Body of pancreas (tissue), 4 donors: ENCODE measurements around the gene TTC33.

Experiments used
- CTCF ChIP-seq, 7 experiments: fragments of 450-650 bp in 4 of 7; fragments of 200-600 bp in 3 of 7; sonication (generic) in 3 of 7; IDR thresholded peaks; one replicate each; pipeline ENCODE4 v1.5.1; 2016 to 2019; ENCODE audit warnings: antibody characterized with exemption in 7 of 7
- POLR2A ChIP-seq, 3 donors: fragments of 450-650 bp; IDR thresholded peaks; one replicate each; pipeline ENCODE4 v1.6.1; 2016; ENCODE audit warnings: antibody characterized with exemption in 3 of 3, mild to moderate bottlenecking in 2 of 3

- TF ChIP-seq CTCF (IDR thresholded peaks at IDR 0.05) (no peak), POLR2A (IDR thresholded peaks at IDR 0.05) (no peak)
Measured at GRCh38 chr5:40515476-40515875, 240.3 kb downstream of the TTC33 start.
